H9 (cell line): Measurements from ENCODE around the gene SH3BP2. TPM values are rescaled to one million over a fixed set of nuclear protein-coding genes. Genes with fewer than 3 reads are reported as not detected.

Experiments
- DNase-seq: peaks from one replicate; pipeline ENCODE4 v3.0.0-alpha.2; 2017
- H2AFZ ChIP-seq: one replicate; pipeline ENCODE4 v1.6.1; 2013; ENCODE audit warnings: mild to moderate bottlenecking, low read length, control low read depth, moderate library complexity
- H2AK5ac ChIP-seq: 2 replicates; pipeline ENCODE4 v1.6.1; 2013; ENCODE audit warnings: low read length, control low read depth, mixed read lengths; ENCODE audit not compliant: insufficient read length
- H2BK120ac ChIP-seq: one replicate; pipeline ENCODE4 v1.6.1; 2013; ENCODE audit warnings: low read depth, mild to moderate bottlenecking, low read length, control low read depth, inconsistent platforms; ENCODE audit not compliant: poor library complexity, severe bottlenecking
- H2BK12ac ChIP-seq: 2 replicates; pipeline ENCODE4 v1.6.1; 2013; ENCODE audit warnings: low read length, control low read depth, mixed read lengths, low read depth; ENCODE audit not compliant: insufficient read length
- H2BK15ac ChIP-seq: 2 replicates; pipeline ENCODE4 v1.6.1; 2013; ENCODE audit warnings: low read depth, low read length, control low read depth
- H2BK20ac ChIP-seq: one replicate; pipeline ENCODE4 v1.6.1; 2013; ENCODE audit warnings: low read depth, mild to moderate bottlenecking, low read length, control low read depth, inconsistent platforms; ENCODE audit not compliant: poor library complexity, severe bottlenecking
- H2BK5ac ChIP-seq: 2 replicates; pipeline ENCODE4 v1.6.1; 2013; ENCODE audit warnings: low read length, control low read depth, mixed read lengths; ENCODE audit not compliant: insufficient read length
- H3K14ac ChIP-seq: 2 replicates; pipeline ENCODE4 v1.6.1; 2013; ENCODE audit warnings: low read length, control low read depth; ENCODE audit not compliant: insufficient read depth
- H3K18ac ChIP-seq: 2 replicates; pipeline ENCODE4 v1.6.1; 2013; ENCODE audit warnings: low read depth, mild to moderate bottlenecking, mixed read lengths, low read length, control low read depth; ENCODE audit not compliant: insufficient read length
- H3K23ac ChIP-seq: 2 replicates; pipeline ENCODE4 v1.6.1; 2013; ENCODE audit warnings: low read length, control low read depth, mixed read lengths, low read depth; ENCODE audit not compliant: insufficient read length
- H3K23me2 ChIP-seq: 2 replicates; pipeline ENCODE4 v1.6.1; 2013; ENCODE audit warnings: low read depth, mild to moderate bottlenecking, mixed read lengths, low read length, control low read depth; ENCODE audit not compliant: insufficient read length, poor library complexity, severe bottlenecking
- H3K27ac ChIP-seq: 2 replicates; pipeline ENCODE4 v1.5.1; 2013; ENCODE audit warnings: low read length, control low read depth, mixed read lengths, low read depth; ENCODE audit not compliant: insufficient read length
- H3K27me3 ChIP-seq: 2 replicates; pipeline ENCODE4 v1.6.1; 2013; ENCODE audit warnings: low read length, control low read depth, inconsistent platforms; ENCODE audit not compliant: insufficient read depth
- H3K4ac ChIP-seq: 2 replicates; pipeline ENCODE4 v1.6.1; 2013; ENCODE audit warnings: low read depth, mild to moderate bottlenecking, control low read depth, inconsistent platforms, low read length, moderate library complexity
- H3K4me1 ChIP-seq: 2 replicates; pipeline ENCODE4 v1.6.1; 2013; ENCODE audit warnings: low read length, control low read depth, inconsistent platforms; ENCODE audit not compliant: insufficient read depth
- H3K4me2 ChIP-seq: 2 replicates; pipeline ENCODE4 v1.6.1; 2013; ENCODE audit warnings: low read length, control low read depth, mixed read lengths; ENCODE audit not compliant: insufficient read length, insufficient read depth
- H3K56ac ChIP-seq: 2 replicates; pipeline ENCODE4 v1.6.1; 2013; ENCODE audit warnings: low read depth, mild to moderate bottlenecking, mixed read lengths, low read length, control low read depth; ENCODE audit not compliant: insufficient read length
- H3K79me1 ChIP-seq: 2 replicates; pipeline ENCODE4 v1.6.1; 2013; ENCODE audit warnings: low read depth, mild to moderate bottlenecking, moderate library complexity, low read length, control low read depth, inconsistent platforms; ENCODE audit not compliant: insufficient read depth, poor library complexity, severe bottlenecking
- H3K79me2 ChIP-seq: 2 replicates; pipeline ENCODE4 v1.6.1; 2013; ENCODE audit warnings: low read length, control low read depth, inconsistent platforms; ENCODE audit not compliant: insufficient read depth
- H3K9ac ChIP-seq: 2 replicates; pipeline ENCODE4 v1.6.1; 2013; ENCODE audit warnings: low read length, control low read depth, mixed read lengths; ENCODE audit not compliant: insufficient read length; ENCODE audit errors: extremely low read depth
- H3K9me3 ChIP-seq: one replicate; pipeline ENCODE4 v1.6.1; 2013; ENCODE audit warnings: low read depth, low read length, inconsistent platforms; ENCODE audit not compliant: control insufficient read depth
- H3T11ph ChIP-seq: one replicate; pipeline ENCODE4 v1.6.1; 2013; ENCODE audit warnings: mild to moderate bottlenecking, low read length, control low read depth, inconsistent platforms
- H4K20me1 ChIP-seq: one replicate; pipeline ENCODE4 v1.6.1; 2013; ENCODE audit not compliant: control insufficient read depth, insufficient read length, insufficient read depth
- H4K5ac ChIP-seq: 2 replicates; pipeline ENCODE4 v1.6.1; 2013; ENCODE audit warnings: low read depth, mild to moderate bottlenecking, mixed read lengths, low read length, control low read depth; ENCODE audit not compliant: insufficient read length
- H4K8ac ChIP-seq: replicated peaks from 2 replicates; pipeline ENCODE4 v1.6.1; 2013; ENCODE audit warnings: low read length, control low read depth, mixed read lengths, low read depth; ENCODE audit not compliant: insufficient read length
- H4K91ac ChIP-seq: 2 replicates; pipeline ENCODE4 v1.6.1; 2013; ENCODE audit warnings: low read depth, mild to moderate bottlenecking, moderate library complexity, mixed read lengths, low read length, control low read depth; ENCODE audit not compliant: insufficient read length
- H3K27ac Mint-ChIP-seq, 3 experiments: 2 replicates in 2 of 3; 3 replicates in 1 of 3; pipeline ENCODE4 v1.8.0; 2020 to 2021; ENCODE audit warnings: mixed read lengths in 3 of 3, mild to moderate bottlenecking in 1 of 3, moderate library complexity in 1 of 3
- H3K27me3 Mint-ChIP-seq: 2 replicates; pipeline ENCODE4 v1.8.0; 2021; ENCODE audit warnings: low read depth, mild to moderate bottlenecking, moderate library complexity, mixed read lengths
- H3K36me3 Mint-ChIP-seq, 3 experiments: 2 replicates in 2 of 3; 3 replicates in 1 of 3; pipeline ENCODE4 v1.8.0; 2020 to 2021; ENCODE audit warnings: low read depth in 3 of 3, mixed read lengths in 3 of 3; ENCODE audit not compliant: insufficient read depth in 1 of 3
- H3K4me1 Mint-ChIP-seq, 2 experiments: 2 replicates each; pipeline ENCODE4 v1.8.0; 2020; ENCODE audit warnings: mixed read lengths in 2 of 2
- H3K4me3 Mint-ChIP-seq, 2 experiments: 2 replicates in 1 of 2; 3 replicates in 1 of 2; pipeline ENCODE4 v1.8.0; 2020 to 2021; ENCODE audit warnings: mild to moderate bottlenecking in 2 of 2, mixed read lengths in 2 of 2, moderate library complexity in 1 of 2
- H3K9me3 Mint-ChIP-seq, 2 experiments: 2 replicates in 1 of 2; 3 replicates in 1 of 2; pipeline ENCODE4 v1.8.0; 2020; ENCODE audit warnings: mild to moderate bottlenecking in 2 of 2, mixed read lengths in 2 of 2, moderate library complexity in 1 of 2
- WGBS: extraction: QIAGEN DNeasy Blood & Tissue Kit; methylation state at CpG from one replicate; pipeline ENCODE4 v1.1.7; 2013; ENCODE audit warnings: missing lambda C conversion rate, low lambda C conversion rate, mixed read lengths; ENCODE audit not compliant: insufficient read length; ENCODE audit errors: extremely low coverage; 5-methylcytosine and 5-hydroxymethylcytosine counted together
- total RNA-seq: library from RNA; stranded (reverse); gene quantifications from 2 replicates; pipeline ENCODE4 v1.2.1, GENCODE V29; 2021
- TF ChIP-seq, protein P1 (sequence below): fragments of 200-600 bp; sonication (generic); conservative IDR thresholded peaks from 3 replicates; pipeline ENCODE4 v1.8.0; 2021; ENCODE audit warnings: antibody characterized with exemption, mild to moderate bottlenecking

Gene SH3BP2
- total RNA-seq, 1 experiment from 2014 or later = 37.6 TPM

DNA sequence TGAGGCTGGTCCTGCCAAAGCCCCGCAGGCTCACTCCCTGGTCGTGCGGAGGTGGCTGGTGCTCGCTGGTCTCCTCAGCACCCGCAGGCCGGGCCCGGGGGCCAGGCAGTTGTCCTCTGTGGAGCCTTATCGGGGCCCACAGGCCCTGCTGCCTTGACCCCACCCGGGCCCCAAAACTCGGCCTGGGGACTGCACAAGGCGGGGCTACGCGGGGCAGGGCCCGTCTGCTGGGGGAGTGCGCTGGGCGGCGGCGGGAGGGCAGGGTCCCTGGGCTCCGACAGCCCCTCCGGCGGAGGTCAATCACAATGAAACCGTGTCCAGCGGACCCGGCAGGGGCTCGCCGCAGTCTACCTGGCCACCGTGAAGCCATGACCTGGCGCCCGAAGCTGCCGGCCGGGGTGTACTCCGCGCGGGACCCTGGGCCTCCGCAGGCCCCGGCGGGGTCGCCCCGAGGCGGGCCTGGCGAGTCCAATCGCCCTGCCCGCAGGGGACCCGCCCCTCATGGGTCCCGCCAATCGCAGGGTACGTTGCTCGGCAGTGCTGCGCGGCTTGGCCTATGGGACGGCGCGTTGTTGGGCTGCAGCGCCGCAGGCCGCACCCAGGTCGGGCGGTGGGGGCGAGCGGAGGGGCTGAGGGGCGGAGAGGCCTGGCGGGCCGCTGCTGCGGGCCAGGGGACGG is 50.5 kb downstream of the SH3BP2 start, which contains the start of gene ADD1:
ADD1 (plus strand) TSS at position 582 of the 678 bp plus-strand sequence. CDS start 32,072 bp downstream, outside the sequence.
- H3K4me3 Mint-ChIP-seq = peak within 1 kb of the TSS; percentile 80 to 89
- Histone ChIP-seq H2BK15ac (no peak within 1 kb of the TSS; the same call in 1 of the 2 replicates), H3K79me1 (no peaks in the 10 kb centered on the region), H2AK5ac (no peak within 1 kb of the TSS), H3K56ac (no peak within 1 kb of the TSS), H3K23me2 (peaks cover 11% of the 10 kb centered on the region), H4K91ac (no peak within 1 kb of the TSS), H3K4me2 (peak within 1 kb of the TSS; percentile 90), H4K5ac (no peak within 1 kb of the TSS), H2AFZ (no peak within 1 kb of the TSS), H4K20me1 (no peaks in the 10 kb centered on the region), H3K14ac (peak within 1 kb of the TSS; percentile 85), H3K9ac (peak within 1 kb of the TSS; percentile 87), H2BK120ac (no peak within 1 kb of the TSS), H2BK12ac (no peak within 1 kb of the TSS), H2BK5ac (no peak within 1 kb of the TSS), H3K4me1 (no peaks in the 10 kb centered on the region; the same call in 1 of the 2 replicates), H3K23ac (no peak within 1 kb of the TSS), H3K18ac (no peak within 1 kb of the TSS), H3K9me3 (no peaks in the 10 kb centered on the region), H4K8ac (no peak within 1 kb of the TSS), H3K27ac (no peak within 1 kb of the TSS), H3K4ac (no peak within 1 kb of the TSS), H2BK20ac (no peak within 1 kb of the TSS), H3T11ph (no peak within 1 kb of the TSS), H3K27me3 (no peaks in the 10 kb centered on the region), H3K79me2 (peaks cover 19% of the 10 kb centered on the region; the same call in 1 of the 2 replicates)
- TF ChIP-seq, protein P1, sequence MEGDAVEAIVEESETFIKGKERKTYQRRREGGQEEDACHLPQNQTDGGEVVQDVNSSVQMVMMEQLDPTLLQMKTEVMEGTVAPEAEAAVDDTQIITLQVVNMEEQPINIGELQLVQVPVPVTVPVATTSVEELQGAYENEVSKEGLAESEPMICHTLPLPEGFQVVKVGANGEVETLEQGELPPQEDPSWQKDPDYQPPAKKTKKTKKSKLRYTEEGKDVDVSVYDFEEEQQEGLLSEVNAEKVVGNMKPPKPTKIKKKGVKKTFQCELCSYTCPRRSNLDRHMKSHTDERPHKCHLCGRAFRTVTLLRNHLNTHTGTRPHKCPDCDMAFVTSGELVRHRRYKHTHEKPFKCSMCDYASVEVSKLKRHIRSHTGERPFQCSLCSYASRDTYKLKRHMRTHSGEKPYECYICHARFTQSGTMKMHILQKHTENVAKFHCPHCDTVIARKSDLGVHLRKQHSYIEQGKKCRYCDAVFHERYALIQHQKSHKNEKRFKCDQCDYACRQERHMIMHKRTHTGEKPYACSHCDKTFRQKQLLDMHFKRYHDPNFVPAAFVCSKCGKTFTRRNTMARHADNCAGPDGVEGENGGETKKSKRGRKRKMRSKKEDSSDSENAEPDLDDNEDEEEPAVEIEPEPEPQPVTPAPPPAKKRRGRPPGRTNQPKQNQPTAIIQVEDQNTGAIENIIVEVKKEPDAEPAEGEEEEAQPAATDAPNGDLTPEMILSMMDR = no peak
- H3K27ac Mint-ChIP-seq = peak within 1 kb of the TSS in 2 of 3 experiments; percentile 55 to 81; a peak in 4 of 7 replicates
- H3K9me3 Mint-ChIP-seq = peaks cover 5 to 8% of the 10 kb centered on the region in 2 experiments; a peak in 3 of 5 replicates
- peaks cover 2 to 5% (median 2%) of the 10 kb centered on the region in 3 experiments; a peak in 6 of 7 replicates for H3K36me3 Mint-ChIP-seq
- H3K4me1 Mint-ChIP-seq = peaks cover 25 to 28% of the 10 kb centered on the region in 2 experiments
- peak; percentile 95 for DNase-seq
- H3K27me3 Mint-ChIP-seq = no peaks in the 10 kb centered on the region
- WGBS = no CpG with 5 or more reads among the region's 65 CpGs
